PC-9 (cell line): Measurements from ENCODE around the gene ENTPD7. TPM values are rescaled to one million over a fixed set of nuclear protein-coding genes. Genes with fewer than 3 reads are reported as not detected.

Source experiments
- BruUV-seq: library from RNA; stranded (reverse); fragments of 400-500 nt; replicated peaks from 2 replicates; lab custom pipeline; 2021; lab: Mats Ljungman, UMichigan
- CTCF ChIA-PET: fragments of 300-600 bp; sonication (Branson Sonifier 250); formaldehyde crosslinking; loops from one replicate; lab custom pipeline; 2022; ENCODE audit warnings: antibody characterized with exemption; lab: Charles Lee
- POLR2A ChIA-PET: fragments of 300-600 bp; sonication (Branson Sonifier 250); formaldehyde crosslinking; loops from one replicate; lab custom pipeline; 2022; ENCODE audit warnings: antibody characterized with exemption; ENCODE audit not compliant: unreplicated experiment; lab: Charles Lee
- DNase-seq, 2 experiments: peaks; one replicate each; pipeline versions ENCODE4 v3.0.0 to v3.0.0-alpha.2; 2015 to 2022; ENCODE audit warnings: mixed read lengths in 1 of 2
- H2AFZ ChIP-seq: fragments of 200-600 bp; sonication (generic); 2 replicates; pipeline ENCODE4 v1.8.1; 2017; ENCODE audit warnings: antibody characterized with exemption
- H3F3A ChIP-seq: fragments of 200-600 bp; sonication (generic); 2 replicates; pipeline ENCODE4 v1.8.1; 2017; ENCODE audit warnings: antibody characterized with exemption, mild to moderate bottlenecking, low read depth; ENCODE audit not compliant: insufficient read depth
- H3K27ac ChIP-seq: fragments of 200-600 bp; sonication (generic); 2 replicates; pipeline ENCODE4 v1.6.1; 2016; ENCODE audit warnings: mixed run types
- H3K27me3 ChIP-seq: fragments of 200-600 bp; sonication (generic); 2 replicates; pipeline ENCODE4 v1.6.1; 2016; ENCODE audit warnings: low read depth, mixed run types; ENCODE audit not compliant: insufficient read depth
- H3K36me3 ChIP-seq: fragments of 200-600 bp; sonication (generic); 2 replicates; pipeline ENCODE4 v1.6.1; 2016; ENCODE audit warnings: low read depth, mixed run types
- H3K4me1 ChIP-seq: fragments of 200-600 bp; sonication (generic); replicated peaks from 2 replicates; pipeline ENCODE4 v1.6.1; 2016; ENCODE audit warnings: mixed run types; ENCODE audit not compliant: insufficient read depth
- H3K4me2 ChIP-seq: fragments of 200-600 bp; sonication (generic); 2 replicates; pipeline ENCODE4 v1.6.1; 2017; ENCODE audit warnings: mixed run types
- H3K4me3 ChIP-seq: fragments of 200-600 bp; sonication (generic); 2 replicates; pipeline ENCODE4 v1.6.1; 2016; ENCODE audit warnings: mixed run types
- H3K79me2 ChIP-seq: fragments of 200-600 bp; sonication (generic); 2 replicates; pipeline ENCODE4 v1.6.1; 2017; ENCODE audit warnings: low read depth, mixed run types
- H3K9me2 ChIP-seq: fragments of 200-600 bp; sonication (generic); 2 replicates; pipeline ENCODE4 v1.8.1; 2017; ENCODE audit warnings: mild to moderate bottlenecking; ENCODE audit not compliant: insufficient read depth
- H3K9me3 ChIP-seq: fragments of 200-600 bp; sonication (generic); 2 replicates; pipeline ENCODE4 v1.8.1; 2016; ENCODE audit warnings: low read depth; ENCODE audit not compliant: insufficient read depth
- H4K20me1 ChIP-seq: fragments of 200-600 bp; sonication (generic); 2 replicates; pipeline ENCODE4 v1.8.1; 2017; ENCODE audit not compliant: insufficient read depth
- CTCF ChIP-seq: fragments of 200-600 bp; sonication (generic); conservative IDR thresholded peaks from 2 replicates; pipeline ENCODE4 v1.6.1; 2017; ENCODE audit warnings: mixed run types, antibody characterized with exemption, mild to moderate bottlenecking, moderate library complexity
- EZH2 ChIP-seq: fragments of 200-600 bp; sonication (generic); IDR thresholded peaks from 2 replicates; pipeline ENCODE4 v1.8.0; 2017; ENCODE audit warnings: antibody characterized with exemption, low read depth
- intact Hi-C: fragments of 100-400 bp; cut with micrococcal nuclease; formaldehyde crosslinking; loops from one replicate; pipeline ENCODE4 v1.10.0; 2022; ENCODE audit not compliant: unreplicated experiment
- total RNA-seq: library from RNA; stranded (reverse); gene quantifications from 2 replicates; pipeline ENCODE4 v1.2.3, GENCODE V29; 2021

Gene ENTPD7
- total RNA-seq, 1 experiment from 2014 or later = 5.4 TPM

DNA sequence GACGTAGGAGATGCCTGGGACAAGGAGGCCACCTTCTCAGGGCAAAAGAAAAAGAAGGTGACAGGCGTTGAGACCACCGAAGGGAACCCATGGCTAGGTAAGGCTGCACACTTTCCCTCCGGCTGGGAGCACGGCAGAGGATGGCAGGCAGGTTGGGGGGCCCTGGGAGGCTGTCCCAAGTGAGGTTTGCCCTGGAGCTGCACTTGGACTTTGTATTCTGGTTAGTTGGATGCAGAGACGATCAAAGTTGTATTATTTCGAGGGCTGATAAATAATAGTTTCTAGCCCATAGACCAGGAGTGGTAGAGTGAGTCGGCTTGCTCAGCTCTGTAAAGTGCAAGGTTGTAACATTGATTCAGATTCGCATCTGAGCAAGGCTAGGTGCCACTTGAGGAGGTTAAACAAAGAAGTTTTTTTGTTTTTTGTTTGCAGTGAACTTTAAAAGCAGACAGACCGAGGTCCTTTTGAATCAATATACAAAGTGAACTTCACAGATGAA, 608 bp downstream of the ENTPD7 start:
- BruUV-seq = TSS peak; percentile 41
- H4K20me1 ChIP-seq = no peaks in the 10 kb centered on the region
- ChIA-PET CTCF (no interaction called here), POLR2A (interaction anchor here (0.5 to 1.5 kb wide), 4 partner anchors 26 to 87 kb away, joined by 3 to 12 read pairs (median 4); no protein-coding TSS in a partner anchor)
- H3K4me1 ChIP-seq = peaks cover 30% of the 10 kb centered on the region
- peak overlapping the region; percentile 82 for H2AFZ ChIP-seq
- no peak for DNase-seq
- H3K79me2 ChIP-seq = peaks cover 42% of the 10 kb centered on the region
- peaks cover 5% of the 10 kb centered on the region; the same call in 1 of the 2 replicates for H3F3A ChIP-seq
- no peaks in the 10 kb centered on the region for H3K27me3 ChIP-seq
- no peaks in the 10 kb centered on the region for H3K36me3 ChIP-seq
- intact Hi-C loops = loop anchor here (1.0 kb wide), 1 partner anchor 39 kb away; no protein-coding TSS in a partner anchor
- peak overlapping the region; percentile 12; the same call in 1 of the 2 replicates for H3K27ac ChIP-seq
- H3K9me2 ChIP-seq = no peaks in the 10 kb centered on the region
- TF ChIP-seq EZH2 (no peak), CTCF (no peak)
- peak overlapping the region; percentile 98 for H3K4me3 ChIP-seq
- no peaks in the 10 kb centered on the region for H3K9me3 ChIP-seq
- peak overlapping the region; percentile 84 for H3K4me2 ChIP-seq

DNA sequence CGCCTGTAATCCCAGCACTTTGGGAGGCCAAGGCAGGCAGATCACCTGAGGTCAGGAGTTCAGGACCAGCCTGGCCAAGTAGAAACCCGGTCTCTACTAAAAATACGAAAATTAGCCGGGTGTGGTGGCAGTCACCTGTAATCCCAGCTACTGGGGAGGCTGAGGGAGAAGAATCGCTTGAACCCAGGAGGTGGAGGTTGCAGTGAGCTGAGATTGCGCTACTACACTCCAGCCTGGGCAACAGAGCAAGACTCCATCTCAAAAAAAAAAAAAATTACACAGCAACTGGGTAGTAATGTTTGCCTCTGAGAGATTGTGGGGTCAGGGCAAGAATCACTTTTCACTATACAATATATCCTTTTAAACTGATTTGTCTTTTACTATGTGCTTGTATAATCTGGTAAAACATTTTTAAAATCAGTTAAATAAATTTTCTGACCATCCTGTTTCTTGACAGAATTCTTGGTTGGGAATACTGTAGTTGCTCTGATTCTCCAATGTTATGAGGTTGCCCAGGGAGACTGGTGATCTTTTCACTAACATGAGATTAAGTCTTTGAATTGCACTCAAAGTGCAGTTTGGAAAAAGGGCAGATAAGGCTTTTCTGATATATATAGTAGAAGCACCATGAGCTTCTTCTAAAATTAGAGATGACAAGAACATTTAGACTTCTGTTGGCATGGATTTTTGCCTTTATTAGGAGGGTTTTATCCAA, 1.5 kb downstream of the ENTPD7 start:
- BruUV-seq = no TSS peak
- POLR2A ChIA-PET = interaction anchor here (0.6 to 0.7 kb wide), 2 partner anchors 40 to 72 kb away, joined by 3 to 5 read pairs; partner anchors contain the start of gene CUTC
- Histone ChIP-seq H3K27me3 (no peaks in the 10 kb centered on the region), H3F3A (peaks cover 13% of the 10 kb centered on the region), H3K9me3 (no peaks in the 10 kb centered on the region), H2AFZ (no peak overlapping the region), H3K36me3 (no peaks in the 10 kb centered on the region), H3K79me2 (peaks cover 42% of the 10 kb centered on the region), H3K4me1 (peaks cover 33% of the 10 kb centered on the region), H3K27ac (peak overlapping the region; percentile 59), H3K4me3 (peak overlapping the region; percentile 98; the same call in 1 of the 2 replicates), H3K9me2 (no peaks in the 10 kb centered on the region), H3K4me2 (peak overlapping the region; percentile 84), H4K20me1 (no peaks in the 10 kb centered on the region)
- intact Hi-C loops = no loop called here
- CTCF ChIA-PET = no interaction called here
- TF ChIP-seq CTCF = no peak
- TF ChIP-seq EZH2 = no peak
- DNase-seq = no peak

- H3K4me1 ChIP-seq = peaks cover 39% of the 10 kb centered on the region
- no peak for TF ChIP-seq CTCF
- no peak for TF ChIP-seq EZH2
- POLR2A ChIA-PET = interaction anchor here (0.6 to 0.7 kb wide), 2 partner anchors 41 to 71 kb away, joined by 3 to 5 read pairs; partner anchors contain the start of gene CUTC
- H2AFZ ChIP-seq = no peak overlapping the region
- peaks cover 42% of the 10 kb centered on the region for H3K79me2 ChIP-seq
- no peaks in the 10 kb centered on the region for H3K9me3 ChIP-seq
- CTCF ChIA-PET = interaction anchor here (0.5 kb wide), 1 partner anchor 40 kb away, joined by 3 read pairs; no protein-coding TSS in a partner anchor
- H3F3A ChIP-seq = peaks cover 18% of the 10 kb centered on the region
- H3K27me3 ChIP-seq = no peaks in the 10 kb centered on the region
- peak overlapping the region; percentile 44; the same call in 1 of the 2 replicates for H3K4me3 ChIP-seq
- peak overlapping the region; percentile 59 for H3K27ac ChIP-seq
- no TSS peak for BruUV-seq
- H3K9me2 ChIP-seq = no peaks in the 10 kb centered on the region
- peak overlapping the region; percentile 84 for H3K4me2 ChIP-seq
- intact Hi-C loops = no loop called here
- peak; percentile 9 to 85 for DNase-seq
- H3K36me3 ChIP-seq = no peaks in the 10 kb centered on the region
- no peaks in the 10 kb centered on the region for H4K20me1 ChIP-seq
Observed at GRCh38 chr10:99661377-99661763, 2.1 kb downstream of the ENTPD7 start.
